PFSK-1 (cell line): Measurements from ENCODE around the gene LPCAT2.

ENCODE experiments used
- FOXP2 ChIP-seq: optimal IDR thresholded peaks from 2 replicates; pipeline ENCODE3; 2011; ENCODE audit warnings: borderline replicate concordance, control low read depth, inconsistent platforms; ENCODE audit not compliant: insufficient read depth; ENCODE audit errors: extremely low read length, extremely low read depth
- POLR2AphosphoS5 ChIP-seq: IDR thresholded peaks from 2 replicates; pipeline ENCODE4 v1.6.1; 2012; ENCODE audit warnings: low read depth, mild to moderate bottlenecking, control low read depth, low read length, moderate library complexity
- REST ChIP-seq, 2 experiments: IDR thresholded peaks; 2 replicates each; pipeline versions ENCODE4 v1.6.1 to v1.8.0; 2011 to 2012; ENCODE audit warnings: low read depth in 2 of 2, low read length in 2 of 2, control low read depth in 1 of 2, inconsistent platforms in 1 of 2, mild to moderate bottlenecking in 1 of 2, moderate library complexity in 1 of 2; ENCODE audit not compliant: insufficient read depth in 1 of 2
- SIN3A ChIP-seq: IDR thresholded peaks from 2 replicates; pipeline ENCODE4 v1.6.1; 2012; ENCODE audit warnings: mild to moderate bottlenecking, low read length, moderate library complexity, borderline replicate concordance; ENCODE audit not compliant: insufficient read depth
- TAF1 ChIP-seq: IDR thresholded peaks from 2 replicates; pipeline ENCODE4 v1.6.1; 2012; ENCODE audit warnings: low read length, control low read depth, borderline replicate concordance; ENCODE audit not compliant: insufficient read depth

- TF ChIP-seq REST (IDR thresholded peaks at IDR 0.05; ENCODE audit: insufficient read depth in 1 of 2, low read depth in 2 of 2, low read length in 2 of 2) (no peak), POLR2AphosphoS5 (no peak), TAF1 (no peak), FOXP2 (no peak), SIN3A (no peak)
These were observed 8.8 kb upstream of the LPCAT2 start for GRCh38 chr16:55499951-55500529.
